HG03159 (cell line): ENCODE data around the gene RIMOC1.

Experiments
- ATAC-seq: cut with Tn5 transposase; IDR thresholded peaks from one replicate; pipeline ENCODE4 v1.9.1; 2021; ENCODE audit warnings: mild to moderate bottlenecking, moderate library complexity; ENCODE audit not compliant: unreplicated experiment

Gene RIMOC1

GRCh38 chr5:41903892-41904799, at the start of gene RIMOC1:
RIMOC1 (plus strand) TSS chr5:41904344; CDS start chr5:41904368, 24 bp downstream.
- ATAC-seq: peak; percentile 99

DNA sequence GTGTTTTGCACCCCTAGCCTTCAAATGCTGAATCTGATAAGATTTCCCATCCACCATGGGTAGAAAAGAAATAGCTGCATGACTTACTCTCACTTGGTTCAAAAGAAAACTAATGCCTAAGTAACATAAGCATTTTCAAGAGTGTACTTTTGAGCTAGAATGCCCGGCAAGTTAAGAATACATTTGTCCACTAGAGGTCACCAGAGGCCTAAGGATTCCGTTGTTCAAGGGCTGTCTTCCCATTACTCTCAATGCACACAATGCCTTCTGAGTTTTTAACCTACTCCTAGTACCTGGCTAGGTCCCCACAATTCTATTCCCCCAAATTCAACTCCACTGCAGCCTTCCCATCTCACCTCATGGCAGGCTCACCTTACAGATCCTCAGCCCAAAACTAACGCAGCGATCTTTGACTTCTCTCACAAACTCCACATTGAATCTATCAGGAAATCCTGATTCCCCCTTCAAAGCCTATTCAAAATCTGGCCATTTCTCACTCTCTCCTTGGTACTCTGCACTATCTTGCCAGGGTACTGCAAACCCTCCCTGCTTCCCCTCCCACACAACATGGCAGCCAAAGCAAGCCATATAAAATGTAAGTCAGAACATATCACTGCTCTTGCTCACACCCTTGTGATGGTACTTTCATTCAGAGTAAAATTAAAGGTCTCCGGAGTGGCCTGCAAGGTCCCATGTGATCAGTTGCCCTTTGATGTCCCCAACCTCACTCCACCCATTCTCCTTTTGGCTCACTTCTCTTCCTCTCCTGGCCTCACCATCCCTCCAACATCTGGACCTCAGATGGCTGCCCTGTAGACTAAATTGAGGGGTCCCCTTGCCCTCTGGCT, 47.3 kb upstream of the RIMOC1 start:
- ATAC-seq: peak; percentile 92

GRCh38 chr5:41857989-41858388, 46.2 kb upstream of the RIMOC1 start:
- ATAC-seq: no peak

GRCh38 chr5:41858890-41859289, 45.3 kb upstream of the RIMOC1 start:
- no peak for ATAC-seq

- peak; percentile 59 for ATAC-seq
Observed at GRCh38 chr5:41863871-41864486, 40.2 kb upstream of the RIMOC1 start.

GRCh38 chr5:41869151-41869723, 34.9 kb upstream of the RIMOC1 start:
- ATAC-seq: no peak

- peak; percentile 93 for ATAC-seq
Observed at GRCh38 chr5:41869724-41870626, 34.2 kb upstream of the RIMOC1 start, which contains the start of gene OXCT1. OXCT1 (minus strand) TSS chr5:41870425; CDS start chr5:41870358, 67 bp downstream.

GRCh38 chr5:41870627-41871048, 33.5 kb upstream of the RIMOC1 start:
- no peak for ATAC-seq

DNA sequence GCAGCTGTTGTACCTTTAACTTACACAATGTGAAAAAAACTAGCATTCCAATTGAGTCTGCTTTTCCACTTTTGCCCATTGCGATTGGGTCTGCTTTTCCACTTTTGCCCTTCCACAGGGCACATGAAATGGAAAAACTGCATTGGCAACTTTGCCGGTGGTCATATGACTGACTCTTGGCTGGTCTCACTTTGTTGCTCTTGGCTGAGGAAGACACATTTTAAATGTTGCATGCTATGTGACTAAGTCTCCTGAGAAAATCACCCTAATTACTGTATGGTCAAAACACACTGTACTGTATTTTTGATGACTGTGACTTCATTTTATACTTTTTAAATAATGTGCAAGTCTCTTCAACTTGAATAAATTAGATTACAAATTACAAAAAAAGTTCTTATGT, 32.3 kb upstream of the RIMOC1 start:
- ATAC-seq: no peak

DNA sequence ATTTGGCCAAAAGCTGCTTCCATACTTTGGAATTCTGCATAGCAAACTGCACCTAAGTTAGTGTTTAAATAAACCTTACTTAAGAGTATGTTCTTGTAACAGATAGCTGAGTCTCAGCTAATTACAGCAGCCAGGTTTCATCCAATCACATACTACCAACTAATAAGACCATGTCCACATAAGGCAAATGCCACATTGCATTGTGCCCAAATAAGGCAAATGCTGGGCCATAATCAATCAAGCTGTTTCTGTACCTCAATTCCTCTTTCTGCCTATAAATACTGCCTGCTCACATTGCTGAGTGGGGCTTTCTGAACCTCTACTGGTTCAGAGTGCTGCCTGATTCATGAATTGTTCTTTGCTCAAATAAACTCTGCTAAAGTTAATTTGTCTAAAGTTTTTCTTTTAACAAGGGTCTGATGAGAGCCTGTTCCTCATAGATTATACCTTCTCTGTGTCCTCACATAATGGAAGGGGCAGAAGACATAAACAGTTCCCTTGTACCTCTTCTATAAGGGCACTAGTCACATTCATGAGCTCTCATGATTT, 29.6 kb upstream of the RIMOC1 start:
- ATAC-seq: no peak

DNA sequence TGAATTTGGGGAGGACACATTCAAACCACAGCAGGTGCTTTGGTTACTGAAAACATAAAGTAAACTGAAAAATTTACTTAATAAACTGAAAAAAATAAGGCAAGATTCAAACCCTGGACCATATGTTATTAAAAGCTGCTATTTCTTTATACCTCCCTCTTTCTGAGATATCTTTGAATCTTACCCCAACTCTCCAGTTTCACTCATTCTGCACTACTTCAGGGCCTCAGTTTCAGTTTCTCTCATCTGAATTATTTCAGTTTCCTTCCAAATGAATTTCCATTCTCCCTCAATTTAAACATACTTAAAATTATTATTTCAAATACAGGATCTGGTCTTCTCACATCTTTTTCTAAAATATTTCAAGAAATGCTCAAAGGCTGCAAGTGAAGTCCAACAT, 29.0 kb upstream of the RIMOC1 start:
- ATAC-seq: no peak

- ATAC-seq: no peak
Observed at GRCh38 chr5:41876678-41877077, 27.5 kb upstream of the RIMOC1 start.

- ATAC-seq: no peak
Observed at GRCh38 chr5:41877408-41877807, 26.7 kb upstream of the RIMOC1 start.

DNA sequence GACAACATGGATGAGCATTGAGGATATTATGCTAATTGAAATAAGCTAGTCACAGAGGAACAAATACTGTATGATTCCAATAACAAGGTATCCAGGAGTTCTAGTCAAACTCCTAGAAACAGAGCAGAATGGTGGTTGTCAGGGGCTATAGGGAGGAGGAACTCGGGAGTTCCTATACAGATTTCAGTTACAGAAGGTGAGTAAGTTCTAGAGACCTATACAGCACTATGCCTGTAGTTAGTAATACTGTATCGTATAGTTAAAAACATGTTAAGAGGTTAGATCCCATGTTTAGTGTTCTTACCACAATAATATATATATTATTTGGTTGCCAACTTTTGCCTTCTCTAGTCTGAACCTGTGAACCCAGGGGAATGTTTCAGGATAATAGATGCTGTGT, 26.0 kb upstream of the RIMOC1 start:
- peak; percentile 49 for ATAC-seq

- ATAC-seq: peak; percentile 85
Observed at GRCh38 chr5:41878643-41879478, 25.3 kb upstream of the RIMOC1 start.

DNA sequence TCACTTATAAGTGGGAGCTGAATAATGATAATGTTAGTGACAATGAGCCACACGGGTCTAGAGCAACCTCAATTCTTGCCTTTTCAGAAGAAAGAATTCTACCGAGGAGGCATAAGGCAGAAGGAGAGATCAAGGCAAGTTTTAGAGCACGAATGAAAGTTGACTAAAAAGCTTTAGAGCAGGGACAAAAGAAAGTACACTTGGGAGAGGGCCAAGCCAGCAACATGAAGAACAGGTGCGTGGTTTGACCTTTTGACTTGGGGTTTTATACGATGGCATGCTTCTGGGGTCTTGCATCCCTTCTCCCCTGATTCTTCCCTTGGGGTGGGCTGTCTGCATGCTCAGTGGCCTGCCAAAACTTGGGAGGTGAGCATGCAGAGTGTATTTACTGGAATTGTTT, 21.4 kb upstream of the RIMOC1 start:
- ATAC-seq: no peak

GRCh38 chr5:41883243-41883642, 20.9 kb upstream of the RIMOC1 start:
- ATAC-seq: no peak

GRCh38 chr5:41883936-41884335, 20.2 kb upstream of the RIMOC1 start:
- no peak for ATAC-seq

DNA sequence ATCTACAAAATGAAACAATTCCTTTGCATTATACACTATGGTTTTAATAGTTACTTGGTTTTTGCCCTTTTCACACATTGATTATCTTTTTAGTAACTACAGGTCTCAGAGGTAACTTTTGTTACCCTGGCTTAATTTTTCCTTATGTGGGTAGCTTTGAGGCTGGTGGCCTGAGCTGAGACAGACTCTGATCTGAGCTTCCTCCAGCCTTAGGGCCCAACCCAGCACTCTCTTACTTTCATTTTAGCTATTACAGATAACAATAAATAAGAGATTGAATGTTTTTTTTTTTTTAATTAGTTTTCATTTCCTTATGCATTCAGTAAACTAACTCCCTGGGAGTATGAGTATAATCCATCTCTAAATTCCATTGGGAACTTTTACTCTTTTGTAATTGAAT, 18.9 kb upstream of the RIMOC1 start:
- ATAC-seq: no peak
